Measurements from ENCODE around the gene PRR20G. TPM values are rescaled to one million over a fixed set of nuclear protein-coding genes. Genes with fewer than 3 reads are reported as not detected.

PRR20G gene
- total RNA-seq, 2 donors from 2014 or later, result not detected

DNA sequence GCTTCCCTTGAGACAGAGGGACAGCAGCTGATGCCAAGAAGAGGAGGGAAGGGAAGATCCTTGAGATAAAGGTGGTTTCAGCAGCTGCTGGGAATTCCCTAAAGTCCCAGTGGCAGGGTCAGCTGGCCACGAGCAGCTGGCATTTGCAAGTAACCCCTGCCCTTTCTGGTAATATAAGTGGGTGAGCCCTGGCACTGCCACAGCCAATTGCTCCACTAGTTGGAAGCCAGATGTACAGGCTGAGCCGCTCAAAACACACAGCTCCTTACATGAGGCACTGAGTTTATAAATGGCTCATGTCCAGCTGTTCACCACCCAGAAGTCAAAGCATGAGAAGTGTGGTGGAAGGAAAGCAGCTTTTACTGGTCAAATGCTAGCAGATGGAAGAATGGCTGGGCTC lies 35.4 kb downstream of the PRR20G start:
- no peak for ATAC-seq
- intact Hi-C loops (cut with DNase I, micrococcal nuclease), result no loop called here
- DNase-seq, result no peak

DNA sequence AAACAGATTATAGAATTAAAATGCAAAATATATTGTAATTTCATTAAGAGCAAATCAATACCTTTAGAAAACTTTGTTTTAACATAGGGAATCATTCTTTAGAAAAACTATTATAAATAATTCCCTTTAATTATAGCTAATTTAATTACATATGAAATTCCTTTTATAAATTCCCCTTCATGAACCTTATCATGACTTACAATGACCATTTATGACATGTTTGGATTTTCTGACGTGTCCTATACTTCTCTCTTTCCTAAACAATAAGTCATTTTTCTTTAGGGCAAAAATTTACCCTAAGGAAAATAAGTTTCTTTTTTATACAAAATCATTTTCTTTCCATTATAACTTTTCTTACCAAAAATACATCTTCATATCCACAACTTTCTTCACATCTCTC lies 37.8 kb downstream of the PRR20G start:
- ATAC-seq (no peak), DNase-seq (no peak)
- intact Hi-C loops (cut with DNase I, micrococcal nuclease), result no loop called here

GRCh38 chr3:127247292-127247691 lies 40.6 kb downstream of the PRR20G start:
- DNase-seq (no peak), ATAC-seq (no peak)
- intact Hi-C loops (cut with DNase I, micrococcal nuclease), result no loop called here

GRCh38 chr3:127238602-127239001 lies 49.2 kb downstream of the PRR20G start:
- intact Hi-C loops (cut with DNase I, micrococcal nuclease), result no loop called here
- ATAC-seq, result no peak
- DNase-seq, result no peak

- no peak for ATAC-seq
Observed at GRCh38 chr3:127237835-127238234, 50.0 kb downstream of the PRR20G start.

DNA sequence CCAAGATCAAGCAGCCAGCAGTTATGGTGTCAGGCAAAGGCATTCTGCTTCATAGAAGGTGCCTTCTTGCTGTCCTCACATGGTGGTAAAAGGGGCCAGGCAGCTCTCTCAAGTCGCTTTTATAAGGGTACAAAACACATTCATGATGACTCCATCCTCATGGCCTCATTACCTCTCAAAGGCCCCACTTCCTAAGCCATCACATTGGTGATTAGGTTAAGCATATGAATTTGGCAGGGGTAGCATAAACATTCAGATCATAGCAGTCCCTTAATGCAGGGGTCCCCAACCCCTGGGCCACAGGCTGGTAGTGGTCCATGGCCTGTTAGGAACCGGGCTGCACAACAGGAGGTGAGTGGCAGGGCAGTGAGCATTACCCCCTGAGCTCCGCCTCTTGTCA lies 52.1 kb downstream of the PRR20G start:
- DNase-seq (no peak), ATAC-seq (no peak)
- intact Hi-C loops (cut with DNase I, micrococcal nuclease), result no loop called here

More at GRCh38 chr3:127237835-127238234, 50.0 kb downstream of the PRR20G start:
- intact Hi-C loops (cut with DNase I, micrococcal nuclease), result no loop called here
- no peak for DNase-seq

DNA sequence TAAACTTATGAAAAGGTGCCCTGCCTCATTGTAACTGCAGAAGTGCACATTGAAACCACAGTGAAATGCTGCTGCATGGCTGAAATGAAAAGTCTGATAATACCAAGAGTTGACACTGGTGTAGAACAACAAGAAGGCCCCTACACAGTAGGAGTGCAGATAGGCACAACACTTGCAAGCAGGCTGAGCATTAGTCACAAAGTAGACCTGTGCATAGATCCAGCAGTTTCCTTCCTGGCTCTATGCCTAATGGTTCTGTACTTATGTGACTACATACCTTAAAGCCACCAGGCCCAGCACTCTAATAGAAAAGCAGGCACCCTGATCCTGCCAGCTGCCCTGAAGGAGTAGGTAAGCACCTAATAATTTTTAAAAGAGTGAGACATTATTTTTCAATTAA lies 53.1 kb downstream of the PRR20G start:
- ATAC-seq (no peak), DNase-seq (no peak)
- intact Hi-C loops (cut with DNase I, micrococcal nuclease), result no loop called here

Other genes starting within 250 kb of the PRR20G start
- not detected for gene PRR23E, start 94.9 kb downstream of the PRR20G start, total RNA-seq